Activated CD4-positive, alpha-beta T cell treated with anti-CD3 and anti-CD28 coated beads, Interleukin-2, amount 10 ng/mL, durations not matched to agents 7 days and 5 days (primary cell): ENCODE results near the gene ZNF440. TPM values are rescaled to one million over a fixed set of nuclear protein-coding genes. Genes with fewer than 3 reads are reported as not detected.
"Not testable (repeated sequence)": the region's sequence is repeated elsewhere in the genome, so short reads cannot be mapped to it uniquely, and the experiment has no call there.

Source experiments
- CTCF ChIA-PET: fragments of 350-600 bp; sonication (Branson Sonifier 250); formaldehyde crosslinking; loops from one replicate; lab custom pipeline; 2021; ENCODE audit warnings: antibody characterized with exemption; lab: Charles Lee
- POLR2A ChIA-PET: fragments of 350-600 bp; sonication (Branson Sonifier 250); formaldehyde crosslinking; loops from one replicate; lab custom pipeline; 2021; ENCODE audit warnings: antibody characterized with exemption; lab: Charles Lee
- DNase-seq: peaks from one replicate; pipeline ENCODE4 v3.0.0-alpha.2; 2020
- H3K27ac Mint-ChIP-seq: one replicate; pipeline ENCODE4 v1.8.0; 2021; ENCODE audit warnings: mild to moderate bottlenecking, moderate library complexity, mixed read lengths
- H3K27me3 Mint-ChIP-seq: one replicate; pipeline ENCODE4 v1.8.0; 2021; ENCODE audit warnings: mixed read lengths
- H3K36me3 Mint-ChIP-seq: one replicate; pipeline ENCODE4 v1.8.0; 2021; ENCODE audit warnings: low read depth, mixed read lengths
- H3K4me1 Mint-ChIP-seq: one replicate; pipeline ENCODE4 v1.8.0; 2021; ENCODE audit warnings: mixed read lengths
- H3K4me3 Mint-ChIP-seq: one replicate; pipeline ENCODE4 v1.8.0; 2021; ENCODE audit warnings: mild to moderate bottlenecking, moderate library complexity, mixed read lengths
- H3K9me3 Mint-ChIP-seq: one replicate; pipeline ENCODE4 v1.8.0; 2021; ENCODE audit warnings: mixed read lengths
- total RNA-seq, 2 experiments: library from RNA; stranded (reverse); gene quantifications; one replicate each; pipeline ENCODE4 v1.2.3, GENCODE V29; 2021

ZNF440 gene
- total RNA-seq, 2 experiments from 2014 or later = 13.6 to 16.3 TPM

DNA sequence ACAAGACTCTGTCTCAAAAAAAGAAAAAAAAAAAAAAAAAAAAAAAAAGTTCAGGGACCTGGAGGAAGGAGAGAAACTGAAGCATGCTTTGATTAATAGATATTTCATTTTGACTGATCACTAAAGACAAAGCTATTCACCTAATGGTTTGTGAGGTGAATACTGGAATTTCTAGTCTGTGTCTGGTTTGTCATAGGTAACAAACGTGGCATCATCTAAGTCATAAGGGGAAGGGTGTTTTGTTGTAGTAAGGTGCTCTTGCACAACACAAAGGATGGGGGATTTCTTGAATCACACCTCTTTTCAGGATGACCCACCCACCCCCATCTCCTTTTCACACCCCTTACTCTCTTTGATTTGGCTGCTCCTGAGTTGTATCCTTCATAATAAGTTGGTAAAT is 59.7 kb downstream of the ZNF440 start:
- CTCF ChIA-PET = interaction anchor here (0.5 kb wide), 1 partner anchor 66 kb away, joined by 3 read pairs; no protein-coding TSS in a partner anchor

DNA sequence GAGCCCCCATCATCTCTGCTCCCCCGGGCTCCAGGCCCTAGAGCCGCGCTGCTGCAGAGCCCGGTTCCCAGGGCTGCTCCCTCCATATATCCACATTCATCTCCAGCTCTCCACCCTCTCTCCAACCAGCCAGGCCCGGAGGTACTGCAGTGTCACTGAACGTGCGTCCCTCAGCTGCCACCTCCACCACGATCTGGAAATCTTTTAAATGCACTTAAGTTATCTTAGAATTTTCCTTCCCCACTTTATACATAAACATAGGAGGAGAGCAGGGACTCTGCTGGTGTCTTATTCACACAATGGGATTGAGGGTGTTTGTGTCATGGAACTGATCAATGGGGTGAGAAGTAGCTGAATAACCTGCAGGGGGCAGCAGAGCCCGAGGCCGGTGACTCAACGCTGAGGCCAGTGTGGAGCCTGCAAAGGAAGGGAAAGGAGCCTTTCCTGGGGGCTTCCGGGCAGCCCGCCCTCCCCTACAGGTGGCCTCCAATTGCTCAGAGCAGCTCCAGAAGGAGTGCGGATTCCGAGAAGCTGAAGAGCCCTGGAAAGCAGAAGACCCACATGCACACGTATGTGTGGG is 65.7 kb downstream of the ZNF440 start:
- H3K4me3 Mint-ChIP-seq, POLR2A ChIA-PET, H3K27ac Mint-ChIP-seq, H3K9me3 Mint-ChIP-seq, H3K4me1 Mint-ChIP-seq, H3K36me3 Mint-ChIP-seq: not testable (repeated sequence)
- H3K27me3 Mint-ChIP-seq = peaks cover 11% of the 10 kb centered on the region
- CTCF ChIA-PET = interaction anchor here (0.6 to 1.8 kb wide), 7 partner anchors 44 to 261 kb away, joined by 3 to 7 read pairs (median 4); partner anchors contain the start of gene ZNF20
- peak; percentile 50 for DNase-seq

More for the DNA sequence above, 59.7 kb downstream of the ZNF440 start:
- Mint-ChIP-seq H3K27ac (no peak overlapping the region), H3K27me3 (no peaks in the 10 kb centered on the region), H3K4me3 (no peak overlapping the region), H3K36me3 (peaks cover 12% of the 10 kb centered on the region), H3K4me1 (no peaks in the 10 kb centered on the region), H3K9me3 (peaks cover 36% of the 10 kb centered on the region)
- no peak for DNase-seq
- POLR2A ChIA-PET = no interaction called here

GRCh38 chr19:11880598-11880997 is 66.5 kb downstream of the ZNF440 start:
- CTCF ChIA-PET = interaction anchor here (0.6 to 1.7 kb wide), 6 partner anchors 43 to 260 kb away, joined by 3 to 7 read pairs (median 4); partner anchors contain the start of gene ZNF20
- H3K36me3 Mint-ChIP-seq = no peaks in the 10 kb centered on the region
- H3K4me3 Mint-ChIP-seq = no peak overlapping the region
- H3K27ac Mint-ChIP-seq = no peak overlapping the region
- peaks cover 8% of the 10 kb centered on the region for H3K4me1 Mint-ChIP-seq
- H3K27me3 Mint-ChIP-seq = peaks cover 11% of the 10 kb centered on the region
- POLR2A ChIA-PET = no interaction called here
- DNase-seq = no peak
- peaks cover 7% of the 10 kb centered on the region for H3K9me3 Mint-ChIP-seq

GRCh38 chr19:11881151-11881800 is 67.2 kb downstream of the ZNF440 start:
- peak; percentile 78 for DNase-seq
- Mint-ChIP-seq H3K36me3 (peaks cover under 1% of the 10 kb centered on the region), H3K27me3 (peaks cover 11% of the 10 kb centered on the region), H3K4me3 (no peak overlapping the region), H3K9me3 (peaks cover 9% of the 10 kb centered on the region), H3K27ac (no peak overlapping the region), H3K4me1 (peaks cover 8% of the 10 kb centered on the region)
- CTCF ChIA-PET = interaction anchor here (1.2 to 1.7 kb wide), 3 partner anchors 43 to 259 kb away, joined by 3 to 7 read pairs (median 4); partner anchors contain the start of gene ZNF20
- POLR2A ChIA-PET = no interaction called here

GRCh38 chr19:11882606-11883005 is 68.5 kb downstream of the ZNF440 start:
- peaks cover 4% of the 10 kb centered on the region for H3K36me3 Mint-ChIP-seq
- peaks cover 17% of the 10 kb centered on the region for H3K4me1 Mint-ChIP-seq
- CTCF ChIA-PET = interaction anchor here (0.5 to 1.2 kb wide), 4 partner anchors 9 to 710 kb away, joined by 3 to 4 read pairs (median 4); no protein-coding TSS in a partner anchor
- POLR2A ChIA-PET = no interaction called here
- peaks cover 11% of the 10 kb centered on the region for H3K27me3 Mint-ChIP-seq
- no peak for DNase-seq
- H3K27ac Mint-ChIP-seq = no peak overlapping the region
- H3K9me3 Mint-ChIP-seq = peaks cover 9% of the 10 kb centered on the region
- no peak overlapping the region for H3K4me3 Mint-ChIP-seq

Other genes with a start within 250 kb of the ZNF440 start
- 10 to 100 TPM; 27.5 to 33.9 TPM for gene ACP5, start 236.6 kb upstream of the ZNF440 start, total RNA-seq
- gene ZNF627, start 216.8 kb upstream of the ZNF440 start, total RNA-seq = 1 to 10 TPM; 4.6 to 4.7 TPM
- gene ZNF823, start 75.3 kb upstream of the ZNF440 start, total RNA-seq = 1 to 10 TPM; 6.7 to 7.4 TPM
- gene ZNF441, start 47.3 kb upstream of the ZNF440 start, total RNA-seq = 1 to 10 TPM; 7.3 to 8.2 TPM
- gene ZNF491, start 15.8 kb upstream of the ZNF440 start, total RNA-seq = 1 to 10 TPM; 1.1 to 1.4 TPM
- 1 to 10 TPM; 8.3 to 9.7 TPM for gene ZNF439, start 34.5 kb downstream of the ZNF440 start, total RNA-seq
- 1 to 10 TPM; 4.2 to 4.5 TPM for gene ZNF69, start 73.5 kb downstream of the ZNF440 start, total RNA-seq
- gene ZNF700, start 110.8 kb downstream of the ZNF440 start, total RNA-seq = 10 to 100 TPM; 21.2 to 22.1 TPM
- 1 to 10 TPM; 1.9 to 2.1 TPM for gene ZNF763, start 150.8 kb downstream of the ZNF440 start, total RNA-seq
- under 1 TPM; 0.10 to 0.33 TPM for gene ZNF433, start 221.4 kb downstream of the ZNF440 start, total RNA-seq
- under 1 TPM; 0.12 to 0.52 TPM for gene ZNF878, start 238.7 kb downstream of the ZNF440 start, total RNA-seq